Tibial nerve (tissue), 4 donors: ENCODE data around the gene VSTM2L. TPM values are rescaled to one million over a fixed set of nuclear protein-coding genes. Genes with fewer than 3 reads are reported as not detected.

Source experiments
- DNase-seq, 2 donors: peaks; one replicate each; pipeline ENCODE4 v3.0.0-alpha.2; 2019; ENCODE audit warnings: low spot score in 2 of 2
- H3K27ac ChIP-seq, 4 donors: fragments of 200-600 bp; sonication (generic) in 3 of 4; one replicate each; pipeline ENCODE4 v1.5.1; 2017 to 2019; ENCODE audit warnings: mild to moderate bottlenecking in 1 of 4
- H3K27me3 ChIP-seq, 2 donors: fragments of 200-600 bp; sonication (generic) in 1 of 2; one replicate each; pipeline versions ENCODE4 v1.5.1 to v1.6.0; 2017 to 2019
- H3K36me3 ChIP-seq, 3 donors: fragments of 200-600 bp; sonication (generic); one replicate each; pipeline ENCODE4 v1.5.1; 2018 to 2019
- H3K4me1 ChIP-seq, 4 donors: fragments of 200-600 bp; sonication (generic) in 3 of 4; one replicate each; pipeline ENCODE4 v1.5.1; 2017 to 2019
- H3K4me3 ChIP-seq, 4 donors: fragments of 200-600 bp; sonication (generic) in 3 of 4; one replicate each; pipeline ENCODE4 v1.5.1; 2017 to 2019; ENCODE audit warnings: mild to moderate bottlenecking in 1 of 4, moderate library complexity in 1 of 4
- H3K9me3 ChIP-seq, 4 donors: fragments of 200-600 bp; sonication (generic) in 3 of 4; one replicate each; pipeline ENCODE4 v1.5.1; 2017 to 2019
- CTCF ChIP-seq, 5 experiments: fragments of 200-600 bp in 3 of 5; fragments of 450-650 bp in 2 of 5; sonication (generic) in 3 of 5; IDR thresholded peaks; one replicate each; pipeline ENCODE4 v1.5.1; 2016 to 2019; ENCODE audit warnings: antibody characterized with exemption in 5 of 5, mild to moderate bottlenecking in 3 of 5, moderate library complexity in 2 of 5
- EP300 ChIP-seq, 2 donors: sonication (generic); formaldehyde crosslinking; IDR thresholded peaks; one replicate each; pipeline ENCODE4 v1.6.1; 2017; ENCODE audit warnings: antibody characterized with exemption in 2 of 2, mild to moderate bottlenecking in 1 of 2
- POLR2A ChIP-seq, 2 donors: fragments of 450-650 bp; IDR thresholded peaks; one replicate each; pipeline ENCODE4 v1.6.1; 2017; ENCODE audit warnings: antibody characterized with exemption in 2 of 2, mild to moderate bottlenecking in 2 of 2, moderate library complexity in 2 of 2
- WGBS, 2 donors: methylation state at CpG; one replicate each; pipeline ENCODE4 v1.1.5; 2018; 5-methylcytosine and 5-hydroxymethylcytosine counted together
- total RNA-seq, 4 donors: library from RNA; depleted of rRNA; stranded (reverse); fragments of >200 nt; gene quantifications; one replicate each; pipeline ENCODE4 v1.1.0, GENCODE V29; 2016

The VSTM2L gene
- total RNA-seq, 4 donors from 2014 or later = 0.44 TPM; not detected in 3

GRCh38 chr20:37973059-37973910, 70.4 kb downstream of the VSTM2L start:
- no peaks in the 10 kb centered on the region for H3K27me3 ChIP-seq
- peaks cover 0 to 11% (median 0%) of the 10 kb centered on the region in 4 donors for H3K9me3 ChIP-seq
- TF ChIP-seq EP300 (IDR thresholded peaks at IDR 0.05) (no peak), POLR2A (IDR thresholded peaks at IDR 0.05) (no peak), CTCF (IDR thresholded peaks at IDR 0.05) (no peak)
- no peaks in the 10 kb centered on the region for H3K4me1 ChIP-seq
- peaks cover 0 to 6% (median 0%) of the 10 kb centered on the region in 3 donors for H3K36me3 ChIP-seq
- no peak overlapping the region for H3K4me3 ChIP-seq
- WGBS, 2 donors = 83 to 90% methylated on average over 12 of the region's 12 CpGs
- H3K27ac ChIP-seq = no peak overlapping the region
- DNase-seq = no peak

GRCh38 chr20:37976887-37977286, 74.0 kb downstream of the VSTM2L start:
- TF ChIP-seq POLR2A (IDR thresholded peaks at IDR 0.05) (no peak), EP300 (IDR thresholded peaks at IDR 0.05) (no peak), CTCF (IDR thresholded peaks at IDR 0.05) (no peak)
- Histone ChIP-seq H3K4me3 (no peak overlapping the region), H3K36me3 (peaks cover 0 to 24% (median 0%) of the 10 kb centered on the region in 3 donors), H3K9me3 (no peaks in the 10 kb centered on the region), H3K4me1 (no peaks in the 10 kb centered on the region), H3K27me3 (no peaks in the 10 kb centered on the region), H3K27ac (no peak overlapping the region)
- DNase-seq = no peak
- WGBS, 2 donors = 33 to 36% methylated on average over 10 of the region's 10 CpGs

DNA sequence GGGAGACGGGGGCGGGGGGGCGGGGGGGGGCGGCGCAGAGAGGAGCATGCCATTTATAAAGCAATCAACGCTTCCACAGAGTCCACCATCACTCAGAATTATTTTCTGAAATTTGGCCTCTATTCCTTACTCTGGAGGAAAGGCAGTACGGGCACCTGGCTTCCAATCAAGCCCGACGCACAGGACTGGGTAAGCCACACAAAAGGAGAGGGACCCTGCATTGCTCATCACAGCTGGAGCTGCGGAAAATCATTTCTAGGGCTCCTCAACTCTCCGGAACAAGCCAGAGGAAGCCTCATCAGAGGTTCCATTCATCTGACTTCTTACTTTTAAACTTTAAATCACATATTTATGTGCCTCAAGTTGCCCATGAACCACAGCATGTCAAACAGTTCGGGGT, 74.4 kb downstream of the VSTM2L start:
- Histone ChIP-seq H3K4me3 (no peak overlapping the region), H3K27me3 (no peaks in the 10 kb centered on the region), H3K4me1 (no peaks in the 10 kb centered on the region), H3K9me3 (no peaks in the 10 kb centered on the region), H3K36me3 (peaks cover 0 to 27% (median 0%) of the 10 kb centered on the region in 3 donors), H3K27ac (no peak overlapping the region)
- TF ChIP-seq CTCF (IDR thresholded peaks at IDR 0.05) = no peak
- no peak for DNase-seq
- 20 to 24% methylated on average over 8 to 12 of the region's 12 CpGs for WGBS, 2 donors

- no peaks in the 10 kb centered on the region for H3K4me1 ChIP-seq
- 54 to 64% methylated on average over 6 of the region's 6 CpGs for WGBS, 2 donors
- no peak for TF ChIP-seq EP300 (IDR thresholded peaks at IDR 0.05)
- TF ChIP-seq POLR2A (IDR thresholded peaks at IDR 0.05) = no peak
- no peak for TF ChIP-seq CTCF (IDR thresholded peaks at IDR 0.05)
- no peak for DNase-seq
- H3K36me3 ChIP-seq = peaks cover 0 to 31% (median 0%) of the 10 kb centered on the region in 3 donors
- no peak overlapping the region for H3K27ac ChIP-seq
- H3K27me3 ChIP-seq = no peaks in the 10 kb centered on the region
- H3K9me3 ChIP-seq = no peaks in the 10 kb centered on the region
- H3K4me3 ChIP-seq = no peak overlapping the region
These were observed 74.9 kb downstream of the VSTM2L start for GRCh38 chr20:37977786-37978185.
